SJSA1 (cell line): ENCODE data around the gene OTX1. TPM values are rescaled to one million over a fixed set of nuclear protein-coding genes. Genes with fewer than 3 reads are reported as not detected.

Experiments
- DNase-seq, 2 experiments: peaks; one replicate each; pipeline ENCODE4 v3.0.0-alpha.2; 2015 to 2020; ENCODE audit warnings: low spot score in 2 of 2, low read depth in 1 of 2
- H3K27ac ChIP-seq: fragments of 250-450 bp; sonication (Bioruptor Pico); 2 replicates; pipeline ENCODE4 v1.5.1; 2020; ENCODE audit warnings: mild to moderate bottlenecking, moderate library complexity
- H3K27me3 ChIP-seq: fragments of 250-450 bp; sonication (Bioruptor Pico); replicated peaks from 2 replicates; pipeline ENCODE4 v1.5.1; 2020; ENCODE audit warnings: mild to moderate bottlenecking, moderate library complexity
- H3K36me3 ChIP-seq: fragments of 250-450 bp; sonication (Bioruptor Pico); 2 replicates; pipeline ENCODE4 v1.5.1; 2020; ENCODE audit warnings: mild to moderate bottlenecking
- H3K4me1 ChIP-seq: fragments of 250-450 bp; sonication (Bioruptor Pico); replicated peaks from 2 replicates; pipeline ENCODE4 v1.6.1; 2021; ENCODE audit warnings: mild to moderate bottlenecking
- H3K4me3 ChIP-seq: fragments of 250-450 bp; sonication (Bioruptor Pico); 2 replicates; pipeline ENCODE4 v1.5.1; 2020; ENCODE audit warnings: mild to moderate bottlenecking
- H3K9me3 ChIP-seq: fragments of 250-450 bp; sonication (Bioruptor Pico); replicated peaks from 2 replicates; pipeline ENCODE4 v1.5.1; 2020; ENCODE audit warnings: mild to moderate bottlenecking
- total RNA-seq: library from RNA; depleted of rRNA; stranded (reverse); fragments of >200 nt; shearing (Covaris generic); gene quantifications from 2 replicates; pipeline ENCODE4 v1.2.3, GENCODE V29; 2014

OTX1 gene
- total RNA-seq, 1 experiment from 2014 or later, result 0.74 TPM

GRCh38 chr2:63086687-63087086 is 36.1 kb downstream of the OTX1 start:
- no peak overlapping the region for H3K4me3 ChIP-seq
- no peaks in the 10 kb centered on the region for H3K4me1 ChIP-seq
- no peaks in the 10 kb centered on the region for H3K27me3 ChIP-seq
- no peak overlapping the region for H3K27ac ChIP-seq
- H3K36me3 ChIP-seq, result no peaks in the 10 kb centered on the region
- no peaks in the 10 kb centered on the region for H3K9me3 ChIP-seq
- DNase-seq, result no peak

GRCh38 chr2:63092401-63092800 is 41.8 kb downstream of the OTX1 start:
- Histone ChIP-seq H3K27ac (no peak overlapping the region), H3K4me1 (no peaks in the 10 kb centered on the region), H3K4me3 (no peak overlapping the region), H3K27me3 (no peaks in the 10 kb centered on the region), H3K9me3 (no peaks in the 10 kb centered on the region), H3K36me3 (no peaks in the 10 kb centered on the region)
- DNase-seq, result no peak

- Histone ChIP-seq H3K27ac (no peak overlapping the region), H3K27me3 (no peaks in the 10 kb centered on the region), H3K9me3 (no peaks in the 10 kb centered on the region), H3K4me3 (no peak overlapping the region), H3K4me1 (no peaks in the 10 kb centered on the region), H3K36me3 (no peaks in the 10 kb centered on the region)
- DNase-seq, result no peak
These were observed 42.2 kb downstream of the OTX1 start for GRCh38 chr2:63092857-63093256.

- Histone ChIP-seq H3K27me3 (no peaks in the 10 kb centered on the region), H3K9me3 (no peaks in the 10 kb centered on the region), H3K4me1 (no peaks in the 10 kb centered on the region), H3K4me3 (no peak overlapping the region), H3K36me3 (no peaks in the 10 kb centered on the region), H3K27ac (no peak overlapping the region)
- no peak for DNase-seq
These were observed 42.9 kb downstream of the OTX1 start for GRCh38 chr2:63093502-63093901.

- Histone ChIP-seq H3K9me3 (no peaks in the 10 kb centered on the region), H3K4me3 (no peak overlapping the region), H3K36me3 (no peaks in the 10 kb centered on the region), H3K27ac (no peak overlapping the region), H3K27me3 (no peaks in the 10 kb centered on the region), H3K4me1 (no peaks in the 10 kb centered on the region)
- DNase-seq, result no peak
These were observed 45.9 kb downstream of the OTX1 start for GRCh38 chr2:63096491-63096890.

GRCh38 chr2:63099032-63099431 is 48.4 kb downstream of the OTX1 start:
- no peaks in the 10 kb centered on the region for H3K9me3 ChIP-seq
- DNase-seq, result no peak
- no peaks in the 10 kb centered on the region for H3K4me1 ChIP-seq
- no peak overlapping the region for H3K4me3 ChIP-seq
- no peaks in the 10 kb centered on the region for H3K36me3 ChIP-seq
- no peak overlapping the region for H3K27ac ChIP-seq
- no peaks in the 10 kb centered on the region for H3K27me3 ChIP-seq

- no peak overlapping the region for H3K27ac ChIP-seq
- no peaks in the 10 kb centered on the region for H3K36me3 ChIP-seq
- H3K4me1 ChIP-seq, result no peaks in the 10 kb centered on the region
- H3K4me3 ChIP-seq, result no peak overlapping the region
- DNase-seq, result no peak
- no peaks in the 10 kb centered on the region; the same call in 1 of the 2 replicates for H3K9me3 ChIP-seq
- H3K27me3 ChIP-seq, result no peaks in the 10 kb centered on the region
These were observed 51.3 kb downstream of the OTX1 start for GRCh38 chr2:63101954-63102353.

- H3K4me1 ChIP-seq, result no peaks in the 10 kb centered on the region
- H3K9me3 ChIP-seq, result no peaks in the 10 kb centered on the region; the same call in 1 of the 2 replicates
- no peaks in the 10 kb centered on the region for H3K27me3 ChIP-seq
- no peak overlapping the region for H3K27ac ChIP-seq
- no peak overlapping the region for H3K4me3 ChIP-seq
- no peaks in the 10 kb centered on the region for H3K36me3 ChIP-seq
- no peak for DNase-seq
These were observed 53.9 kb downstream of the OTX1 start for GRCh38 chr2:63104482-63104881.
